ENCODE data around the gene FMN1. TPM values are rescaled to one million over a fixed set of nuclear protein-coding genes. Genes with fewer than 3 reads are reported as not detected.

FMN1 gene
- total and polyA plus RNA-seq, 2 of the 8 experiments (the other 6 are each of a cell fraction or from before 2014, with no cell fraction given), result 0.27 to 3.7 TPM

- no peak for TF ChIP-seq ZNF274 (IDR thresholded peaks at IDR 0.05; ENCODE audit: borderline replicate concordance, extremely low read depth, low read length)
- no peak for TF ChIP-seq TCF12 (IDR thresholded peaks at IDR 0.05; ENCODE audit: low read depth, low read length)
Measured at GRCh38 chr15:33057845-33058244, 136.7 kb downstream of the FMN1 start (continued).
